GM04503 (cell line): ENCODE data around the gene LBX2.
"Not testable (repeated sequence)": the region's sequence is repeated elsewhere in the genome, so short reads cannot be mapped to it uniquely, and the experiment has no call there.

Experiments used
- DNase-seq: peaks from one replicate; pipeline ENCODE4 v3.0.0-alpha.2; 2012; ENCODE audit warnings: low read depth

Gene LBX2

DNA sequence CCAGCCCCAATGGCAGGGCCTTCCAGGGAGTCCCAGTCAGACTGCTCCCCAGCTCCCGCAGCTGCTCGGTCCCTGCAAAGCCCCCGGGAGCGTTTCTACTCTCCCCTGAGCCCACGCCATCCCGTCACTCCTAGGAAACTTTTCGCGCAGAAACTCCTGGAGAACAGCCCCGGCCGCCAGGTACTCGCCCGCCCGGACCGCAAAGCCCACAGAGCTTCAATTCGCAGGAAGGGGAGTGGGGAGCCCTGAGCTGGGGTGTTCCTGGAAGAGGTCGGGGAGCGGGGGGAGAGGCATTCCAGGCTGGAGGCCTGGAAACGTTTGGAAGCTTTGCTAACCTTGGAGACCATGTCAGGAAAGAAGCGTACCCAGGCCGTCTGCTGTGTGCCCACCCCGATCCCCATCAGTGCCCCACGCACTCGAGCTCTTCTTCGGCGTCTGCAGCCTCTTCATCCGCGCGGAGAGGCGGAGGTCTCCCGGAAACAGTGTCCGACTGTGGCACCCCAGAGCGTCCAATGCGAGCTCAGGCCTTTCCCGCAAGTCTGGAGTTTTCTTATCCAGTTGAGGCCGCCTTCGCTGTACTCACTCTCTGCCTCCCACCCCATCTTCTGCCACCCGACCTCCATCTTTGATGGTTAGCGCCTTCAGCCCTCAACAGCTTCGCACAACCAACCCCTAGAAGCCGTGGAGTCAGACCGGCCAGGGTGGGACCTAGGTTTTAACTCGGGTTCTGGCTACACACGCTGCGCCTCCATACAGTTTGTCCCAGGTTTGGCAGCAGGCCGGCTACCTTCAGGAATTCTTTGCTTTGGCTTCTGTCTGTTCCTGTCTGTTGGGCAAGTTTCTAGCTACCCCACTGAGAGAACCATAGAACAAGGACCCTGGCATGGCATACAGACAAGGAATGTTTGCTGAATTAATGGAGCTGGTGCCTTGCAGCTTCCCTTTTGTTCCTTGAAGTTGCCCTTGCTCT, 4.4 kb upstream of the LBX2 start:
- no peak for DNase-seq

DNA sequence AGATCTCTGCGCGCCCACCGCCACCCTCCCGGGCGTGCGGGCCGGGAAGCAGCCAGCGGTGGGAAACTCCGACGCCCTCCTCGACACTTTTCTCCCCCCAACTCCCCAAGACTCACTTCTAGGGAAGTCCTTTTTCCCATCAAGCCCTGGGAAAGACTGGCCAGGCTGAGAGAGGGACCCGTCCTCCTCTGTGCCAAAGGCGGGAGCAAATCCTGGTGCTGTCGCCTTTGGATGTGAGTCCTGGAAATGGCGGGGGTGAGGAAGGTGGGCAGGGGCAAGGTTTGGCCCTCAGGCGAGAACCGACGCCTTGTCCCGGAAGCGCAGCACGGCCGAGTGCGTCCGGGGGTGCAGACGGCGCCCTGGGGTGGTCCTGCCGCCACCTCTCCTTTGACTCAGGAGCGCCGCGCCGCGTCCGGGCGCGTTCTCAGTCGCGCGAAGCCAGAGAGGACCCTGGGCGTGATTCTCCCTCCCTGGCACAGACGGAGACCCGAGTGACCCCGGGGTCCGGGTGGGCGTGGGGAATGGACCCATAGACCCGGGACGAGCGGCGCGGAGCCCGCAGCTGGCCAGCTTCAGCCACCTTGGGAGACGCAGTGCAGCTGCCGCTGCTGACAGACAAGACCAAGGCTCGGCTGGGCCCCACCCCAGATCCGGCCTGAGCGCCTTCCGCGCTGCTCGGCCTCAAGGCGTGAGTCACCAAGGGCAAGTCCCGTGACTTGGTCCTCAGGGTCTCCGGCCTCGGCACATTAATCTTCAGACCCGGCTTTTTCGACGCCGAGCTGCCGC, 3.5 kb upstream of the LBX2 start:
- no peak for DNase-seq

DNA sequence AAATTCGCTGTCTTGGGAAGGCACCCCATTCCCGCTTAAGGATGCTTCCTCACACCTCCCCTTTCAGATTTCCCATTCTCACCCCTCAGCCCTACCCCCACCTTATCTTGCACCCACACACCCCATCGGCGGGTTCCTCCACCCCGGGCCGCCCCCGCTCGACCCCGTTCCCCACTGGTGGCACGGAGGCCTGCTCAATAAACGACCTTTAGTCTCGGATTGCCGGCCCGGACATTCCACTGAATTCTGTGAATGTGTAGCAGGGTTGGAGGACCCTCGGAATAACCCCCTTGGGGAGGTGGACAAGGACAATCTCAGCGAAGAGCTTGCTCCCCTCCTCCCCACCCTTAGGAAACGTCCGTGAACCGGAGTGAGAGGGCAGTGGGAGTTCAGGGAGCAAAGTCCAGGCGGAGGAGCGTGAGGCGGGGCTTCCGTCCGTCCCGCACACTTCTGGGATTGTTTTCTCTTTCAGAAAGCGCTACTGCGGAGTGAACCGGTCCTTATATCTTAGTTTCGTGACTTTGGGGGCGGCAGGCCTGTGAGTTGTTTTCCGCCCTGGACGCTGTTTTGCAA, 2.8 kb upstream of the LBX2 start:
- no peak for DNase-seq

DNA sequence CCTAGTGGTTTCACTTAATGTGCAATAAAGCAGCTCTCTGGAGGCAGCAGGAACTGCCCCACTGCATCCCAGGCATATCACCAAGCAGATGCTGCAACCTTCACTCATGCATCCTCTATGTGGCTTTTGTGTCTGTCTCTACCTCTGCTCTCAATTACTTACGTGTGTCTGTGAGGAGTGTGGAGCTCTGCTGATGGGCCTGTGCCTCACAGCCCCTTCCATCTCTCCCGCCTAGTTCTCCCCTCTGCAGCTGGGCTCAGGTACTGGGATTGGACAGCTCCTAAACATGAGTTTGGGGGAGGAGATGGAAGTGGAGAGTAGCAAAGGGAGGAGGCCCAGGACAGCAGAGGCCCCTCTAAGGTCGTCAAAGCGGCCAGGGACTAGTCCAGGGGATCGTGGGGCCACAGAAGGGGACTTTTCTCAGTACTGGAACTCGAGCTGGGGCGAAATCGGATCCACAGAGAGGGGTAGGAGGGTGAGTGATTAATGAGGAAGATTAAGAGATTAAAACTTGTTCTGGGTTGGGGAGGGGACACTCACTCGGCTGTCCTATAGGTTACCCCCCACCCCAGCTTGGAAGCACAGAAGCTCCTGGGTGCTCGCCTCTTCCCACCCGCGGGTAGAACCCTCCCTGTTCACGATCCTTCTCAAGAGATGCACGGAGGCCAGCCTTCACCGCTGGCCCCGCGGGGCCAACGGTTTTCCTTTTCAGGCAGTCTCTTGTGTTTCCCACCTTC, 2.1 kb upstream of the LBX2 start:
- DNase-seq: no peak

DNA sequence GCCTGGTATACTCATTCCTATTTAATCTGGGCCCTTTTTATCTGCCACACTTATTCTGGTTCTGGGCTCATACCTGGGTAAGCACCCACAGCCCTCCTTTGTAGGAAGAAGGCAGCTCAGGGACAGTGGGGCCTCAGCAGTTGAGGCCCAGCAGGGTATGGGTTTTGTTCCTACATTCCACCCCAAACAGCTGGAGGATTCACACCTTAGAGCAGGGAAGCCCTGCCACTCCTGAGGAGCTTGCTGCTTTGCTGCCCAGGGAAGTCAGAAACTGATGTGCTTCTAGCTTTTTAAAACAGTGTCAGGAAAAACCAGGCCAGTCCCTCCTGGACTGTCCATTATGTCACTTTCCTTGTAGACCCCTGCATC, 1.2 kb upstream of the LBX2 start:
- DNase-seq: no peak

DNA sequence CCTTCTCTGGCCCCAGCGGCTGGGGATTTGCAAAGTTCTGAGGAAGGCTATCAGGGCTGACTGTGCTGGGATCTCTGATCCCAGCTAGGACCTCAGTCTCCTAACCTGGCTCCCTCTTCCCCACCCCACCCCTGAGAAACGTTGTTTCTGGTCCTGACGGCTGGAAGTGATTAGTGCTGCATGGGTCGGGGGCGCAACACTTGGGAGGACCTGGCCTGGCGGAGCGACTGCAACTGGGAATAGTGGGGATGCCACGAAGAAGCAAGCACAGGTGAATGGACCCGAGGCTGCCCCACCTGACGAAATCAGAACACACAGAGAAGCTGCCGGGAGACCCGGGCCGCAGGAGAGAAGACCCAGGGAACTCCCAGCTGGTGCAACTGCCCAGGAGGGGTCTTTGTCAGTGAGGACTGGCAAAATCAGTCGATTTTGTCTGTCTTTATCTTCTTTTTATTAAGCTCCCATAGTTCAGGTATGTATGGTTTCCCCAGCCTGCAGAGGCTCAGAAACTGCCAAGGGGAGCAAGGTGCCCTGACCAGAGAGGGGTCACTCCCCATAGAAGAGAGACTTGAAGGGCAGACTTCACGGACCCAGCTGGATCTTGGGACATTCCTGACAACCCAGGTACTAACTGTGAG, 656 bp upstream of the LBX2 start:
- DNase-seq: no peak

DNA sequence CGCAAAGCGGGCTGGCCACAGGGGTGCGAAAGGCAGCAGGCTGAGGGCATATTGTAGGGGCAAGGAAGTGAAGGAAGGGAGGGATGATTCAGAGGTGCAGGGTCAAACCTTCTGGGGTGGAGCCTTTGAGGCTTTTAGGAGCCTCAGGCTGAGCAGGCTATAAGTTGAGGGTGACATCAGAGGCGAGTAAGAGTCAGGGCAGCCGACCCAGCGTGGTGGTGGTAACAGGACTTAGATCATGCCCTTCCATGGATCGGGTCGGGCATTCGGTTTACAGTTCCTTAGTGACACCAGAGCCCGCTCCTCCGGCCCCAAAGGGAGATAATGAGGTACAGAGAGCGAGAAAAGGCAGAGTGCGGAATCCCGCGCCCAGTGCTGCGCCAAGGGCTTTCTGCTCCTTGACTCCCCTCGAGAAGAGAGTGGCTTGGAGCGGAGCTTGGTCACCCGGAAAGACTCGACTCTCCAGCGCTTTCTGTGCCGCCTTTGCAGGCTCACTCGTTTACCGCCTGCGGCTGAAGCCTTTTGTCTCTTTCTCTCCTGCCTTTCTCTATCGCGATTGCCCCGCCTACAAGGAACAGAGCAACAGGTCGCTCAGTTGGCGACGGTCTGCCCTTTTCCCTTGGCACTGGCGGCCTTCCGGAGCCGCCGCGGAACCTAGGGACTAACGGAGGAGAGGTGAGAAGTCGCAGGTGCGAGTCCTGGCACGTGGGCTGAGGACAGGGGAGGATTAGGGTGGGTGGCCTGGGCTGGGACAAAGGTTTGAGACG, 720 bp downstream of the LBX2 start:
- no peak for DNase-seq

DNA sequence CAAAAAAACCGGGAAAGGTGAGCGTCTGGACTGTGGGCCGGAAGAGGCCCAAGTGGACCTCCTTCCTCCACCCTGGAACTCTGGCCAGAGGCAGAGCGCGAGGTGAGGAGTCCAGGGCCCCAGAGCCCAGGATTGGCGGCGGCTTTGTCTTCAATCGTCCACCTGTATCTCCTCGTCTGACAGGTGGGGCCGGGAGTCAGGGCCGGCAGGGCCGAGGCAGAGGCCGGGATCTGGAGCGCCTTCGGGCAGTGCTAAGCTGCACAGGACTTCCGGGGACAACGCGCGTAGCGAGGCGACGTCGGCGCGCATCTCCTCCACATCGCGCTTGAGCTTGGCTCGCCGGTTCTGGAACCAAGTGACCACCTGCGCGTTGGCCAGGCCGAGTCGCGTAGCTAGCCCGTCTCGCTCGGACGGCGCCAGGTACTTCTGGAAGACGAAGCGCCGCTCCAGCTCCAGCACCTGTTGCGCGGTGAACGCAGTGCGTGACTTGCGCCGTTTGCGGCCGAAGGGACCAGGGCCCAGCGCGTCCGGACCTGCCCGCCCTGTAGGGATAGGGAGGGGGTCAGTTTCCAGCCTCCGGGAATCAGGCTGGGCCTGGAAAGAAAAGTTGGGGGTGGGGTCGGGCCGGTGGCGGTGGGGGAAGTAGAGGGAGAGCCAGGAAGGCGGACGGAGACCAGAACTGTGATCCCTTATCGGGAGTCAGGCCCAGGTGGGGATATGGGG, 1.5 kb downstream of the LBX2 start:
- no peak for DNase-seq

DNA sequence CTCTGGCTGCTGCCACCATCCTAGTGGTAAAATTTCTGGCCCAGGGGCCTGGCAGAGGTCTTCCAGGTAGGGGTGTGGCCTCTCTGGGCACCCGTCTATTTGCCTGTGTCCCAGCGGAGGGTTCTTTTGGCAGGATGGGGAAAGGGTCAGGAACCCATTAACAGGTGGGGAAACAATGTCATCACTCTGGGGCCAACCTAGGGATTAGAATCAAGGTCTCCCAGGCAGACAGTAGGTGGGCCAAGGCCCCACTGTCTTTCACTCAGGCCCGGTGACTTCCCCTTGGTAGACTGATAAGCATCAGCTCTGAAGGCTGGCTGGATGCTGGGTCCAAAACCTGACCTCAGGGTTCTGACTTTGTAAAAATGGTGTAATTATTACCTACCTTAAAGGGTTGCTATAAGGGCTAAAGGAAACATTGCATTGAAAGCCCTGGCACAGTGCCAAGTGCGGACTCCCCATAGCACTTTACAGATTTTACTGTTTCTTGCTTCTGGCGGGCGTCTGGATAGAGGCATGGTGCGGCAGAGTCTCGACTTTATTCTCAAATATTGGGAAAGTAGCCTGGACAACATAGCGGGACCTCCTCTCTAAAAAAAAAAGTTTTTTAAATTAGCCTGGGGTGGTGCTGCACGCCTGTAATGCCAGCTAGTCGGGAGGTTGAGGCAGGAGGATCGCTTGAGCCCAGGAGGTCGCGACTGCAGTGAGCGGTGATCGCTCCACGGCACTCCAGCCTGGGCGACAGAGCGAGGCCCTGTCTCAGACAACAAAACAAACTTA, 2.2 kb downstream of the LBX2 start:
- no peak for DNase-seq

DNA sequence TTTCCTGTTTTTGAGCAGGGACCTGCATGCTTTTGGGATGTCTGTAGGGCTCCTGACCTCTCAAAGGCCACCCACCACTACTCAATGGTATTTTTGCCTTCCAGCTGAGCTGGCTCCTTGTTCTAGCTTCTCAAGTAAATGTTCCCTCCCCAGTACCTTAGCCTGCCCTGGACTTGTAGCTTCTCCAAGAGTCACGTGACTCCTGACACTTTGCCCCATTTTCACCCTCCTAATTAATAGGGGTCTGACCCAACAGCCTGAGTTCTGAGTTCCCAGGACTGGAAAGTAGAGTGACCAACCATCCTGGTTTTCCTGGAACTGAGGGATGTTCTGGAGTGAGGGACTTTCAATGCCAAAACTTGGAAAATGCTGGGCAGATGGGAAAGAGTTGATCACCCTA, 4.0 kb downstream of the LBX2 start:
- DNase-seq: no peak

DNA sequence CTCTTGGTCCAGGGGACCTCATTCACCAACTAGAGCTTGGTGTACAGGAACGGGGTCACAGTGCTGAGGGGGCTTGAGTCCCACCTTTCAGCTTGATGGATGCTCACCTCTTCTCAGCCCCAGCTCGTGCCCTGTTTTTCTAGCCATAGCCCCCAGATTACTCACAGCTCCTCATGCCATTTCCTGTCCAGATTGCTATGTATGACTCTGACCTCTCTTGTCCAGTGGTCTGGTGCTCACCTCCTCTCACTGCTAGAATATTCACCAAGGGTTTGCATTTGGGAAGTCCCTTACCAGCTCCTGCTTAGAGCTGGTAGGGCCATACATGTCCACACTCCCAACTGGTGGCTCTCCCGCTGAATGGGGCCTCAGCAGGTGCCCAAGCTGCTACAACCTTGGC, 5.9 kb downstream of the LBX2 start:
- DNase-seq: no peak

DNA sequence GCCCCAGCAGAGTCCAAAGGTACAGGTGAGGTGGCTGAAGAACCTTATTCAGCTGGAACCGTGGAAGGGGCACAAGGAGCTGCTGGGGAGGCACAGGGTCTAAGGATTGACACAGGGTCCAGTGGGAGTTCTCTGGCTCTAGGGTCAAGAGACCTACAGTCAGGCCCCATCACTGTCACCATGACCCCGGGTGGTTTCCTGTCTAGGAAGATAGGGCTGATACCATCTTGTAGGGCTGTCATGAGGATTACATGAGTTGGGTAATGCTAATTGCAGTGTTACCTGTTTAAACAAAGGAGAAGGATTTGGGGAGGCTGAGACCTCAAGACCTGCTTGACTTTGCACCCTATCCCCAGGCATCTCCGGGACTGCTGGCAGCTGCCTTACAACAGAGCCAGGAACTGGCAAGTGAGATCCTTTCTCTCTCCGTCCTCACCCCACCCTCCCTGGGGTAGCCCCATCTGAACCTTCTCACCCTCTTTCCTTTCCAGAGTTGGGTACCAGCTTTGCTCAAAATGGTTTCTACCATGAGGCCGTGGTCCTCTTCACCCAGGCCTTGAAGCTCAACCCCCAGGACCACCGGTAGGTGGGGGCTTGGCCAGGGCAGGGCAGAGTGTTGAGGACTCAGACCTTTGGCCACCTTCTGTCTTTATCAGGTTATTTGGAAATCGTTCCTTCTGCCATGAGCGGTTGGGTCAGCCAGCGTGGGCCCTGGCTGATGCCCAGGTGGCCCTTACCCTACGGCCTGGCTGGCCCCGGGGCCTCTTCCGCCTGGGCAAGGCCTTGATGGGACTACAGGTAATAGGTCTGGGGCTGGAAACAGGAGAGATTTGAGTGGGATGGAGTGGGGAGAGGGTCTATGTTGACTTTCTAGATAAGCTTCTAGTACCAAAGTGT, 7.5 kb downstream of the LBX2 start:
- DNase-seq: no peak

DNA sequence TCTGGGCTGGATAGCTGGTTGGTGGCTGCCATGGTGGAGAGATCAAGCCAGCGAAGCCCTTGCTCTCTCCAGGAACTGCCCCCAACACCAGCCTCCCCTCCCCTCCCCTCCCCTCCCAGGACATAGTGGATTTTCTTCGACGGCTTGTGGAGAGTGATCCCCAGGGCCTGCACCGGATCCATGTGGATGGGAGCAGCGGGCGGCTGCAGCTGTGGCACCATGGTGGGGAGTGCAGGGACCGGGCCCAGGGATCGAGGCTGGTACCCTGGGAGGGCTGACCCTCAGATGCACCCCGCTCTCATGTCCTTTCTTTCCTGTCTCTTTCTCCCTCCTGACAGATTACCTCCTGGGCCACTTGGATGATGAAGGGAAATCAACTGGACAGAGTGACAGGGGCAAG, 9.5 kb downstream of the LBX2 start:
- no peak for DNase-seq

DNA sequence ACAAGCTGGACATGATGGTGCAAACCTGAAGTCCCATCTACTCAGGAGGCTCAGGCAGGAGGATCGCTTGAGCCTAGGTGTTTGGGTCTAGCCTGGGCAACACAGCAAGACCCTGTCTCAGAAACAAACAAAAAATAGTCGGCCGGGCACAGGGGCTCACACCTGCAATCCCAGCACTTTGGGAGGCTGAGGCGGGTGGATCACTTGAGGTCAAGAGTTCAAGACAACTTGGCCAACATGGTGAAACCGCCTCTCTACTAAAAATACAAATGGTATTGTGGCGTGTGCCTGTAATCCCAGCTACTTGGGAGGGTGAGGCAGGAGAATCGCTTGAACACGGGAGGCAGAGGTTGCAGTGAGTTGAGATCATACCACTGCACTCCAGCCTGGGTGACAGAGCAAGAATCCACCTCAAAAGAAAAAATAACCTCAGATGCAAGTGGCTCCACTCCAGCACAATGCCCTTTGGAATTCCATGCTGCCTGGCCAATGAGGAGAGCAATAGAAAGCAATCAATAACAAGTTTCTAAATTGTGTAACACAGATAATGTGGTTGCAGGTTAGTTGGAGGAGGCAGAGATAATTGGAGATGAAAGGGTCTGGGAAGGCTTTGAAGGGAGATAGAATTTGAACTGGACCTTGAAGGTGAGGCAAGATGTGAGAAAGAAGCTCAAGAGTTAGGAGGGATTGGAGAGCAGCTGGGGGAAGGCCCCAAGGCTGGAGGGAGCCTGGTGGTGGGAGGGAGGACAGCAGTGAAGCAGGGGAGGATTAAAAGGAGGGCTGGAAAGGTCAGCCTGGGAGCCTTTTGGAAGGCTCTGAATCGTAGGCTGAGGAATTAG, 10.5 kb downstream of the LBX2 start:
- DNase-seq: no peak

DNA sequence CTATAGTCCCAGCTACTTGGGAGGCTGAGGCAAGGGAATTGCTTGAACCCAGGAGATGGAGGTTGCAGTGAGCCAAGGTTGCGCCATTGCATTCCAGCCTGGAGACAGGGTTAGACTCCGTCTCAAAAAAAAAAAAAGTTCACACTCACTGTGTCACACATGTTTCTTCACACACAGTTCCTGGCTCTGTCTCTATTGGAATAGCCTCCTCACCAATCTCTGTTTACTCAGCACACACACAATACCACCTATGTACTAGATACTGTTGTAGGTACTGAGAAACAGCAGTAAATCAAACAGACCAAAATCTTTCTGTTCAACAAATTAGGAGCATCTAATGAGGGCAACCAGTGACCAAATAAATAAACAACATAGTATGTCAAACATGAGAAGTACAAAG, 13.3 kb downstream of the LBX2 start:
- DNase-seq: no peak

DNA sequence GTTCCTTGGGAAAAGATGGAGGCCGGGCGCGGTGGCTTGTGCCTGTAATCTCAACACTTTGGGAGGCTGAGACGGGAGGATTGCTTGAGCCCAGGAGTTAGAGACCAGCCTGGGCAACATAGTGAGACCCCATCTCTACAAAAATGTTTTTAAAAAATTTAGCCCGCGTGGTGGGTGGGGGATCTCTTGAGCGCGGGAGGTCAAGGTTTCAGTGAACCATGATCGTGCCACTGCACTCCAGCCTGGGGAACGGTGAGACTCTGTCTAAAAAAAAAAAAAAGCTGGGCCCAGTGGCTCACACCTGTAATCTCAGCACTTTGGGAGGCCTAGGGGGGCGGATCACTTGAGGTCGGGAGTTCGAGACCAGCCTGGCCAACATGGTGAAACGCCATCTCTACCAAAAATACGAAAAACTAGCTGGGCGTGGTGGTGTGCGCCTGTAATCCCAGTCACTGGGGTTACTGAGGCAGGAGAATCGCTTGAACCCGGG, 15.7 kb downstream of the LBX2 start:
- DNase-seq: not testable (repeated sequence)
